Mucosa of stomach (tissue), 1 donor: ENCODE data around the gene CCDC88C.
"Not testable (repeated sequence)": the region's sequence is repeated elsewhere in the genome, so short reads cannot be mapped to it uniquely, and the experiment has no call there.

Experiments used
- H3K27me3 ChIP-seq: one replicate; pipeline ENCODE4 v1.7.0; 2013; ENCODE audit warnings: mild to moderate bottlenecking, low read length; ENCODE audit not compliant: control insufficient read depth, insufficient read depth
- H3K36me3 ChIP-seq: one replicate; pipeline ENCODE4 v1.7.0; 2013; ENCODE audit warnings: low read length; ENCODE audit not compliant: control insufficient read depth, insufficient read depth
- H3K4me1 ChIP-seq: one replicate; pipeline ENCODE4 v1.7.0; 2013; ENCODE audit warnings: mild to moderate bottlenecking, low read length; ENCODE audit not compliant: control insufficient read depth, insufficient read depth
- H3K4me3 ChIP-seq: one replicate; pipeline ENCODE4 v1.7.0; 2013; ENCODE audit warnings: low read length
- H3K9ac ChIP-seq: one replicate; pipeline ENCODE4 v1.7.0; 2013; ENCODE audit warnings: mild to moderate bottlenecking, low read length, moderate library complexity
- H3K9me3 ChIP-seq: one replicate; pipeline ENCODE4 v1.7.0; 2013; ENCODE audit warnings: mild to moderate bottlenecking, low read length, moderate library complexity; ENCODE audit not compliant: control insufficient read depth
- donor health status: Pancreatic carcinoma.

Gene CCDC88C

GRCh38 chr14:91429385-91429784, 11.8 kb upstream of the CCDC88C start:
- Histone ChIP-seq H3K4me1 (peaks cover 13% of the 10 kb centered on the region), H3K4me3 (no peak overlapping the region), H3K9me3 (no peaks in the 10 kb centered on the region), H3K36me3 (no peaks in the 10 kb centered on the region), H3K9ac (no peak overlapping the region), H3K27me3 (no peaks in the 10 kb centered on the region)

GRCh38 chr14:91428931-91429330, 11.3 kb upstream of the CCDC88C start:
- H3K9ac ChIP-seq, H3K36me3 ChIP-seq, H3K9me3 ChIP-seq, H3K4me3 ChIP-seq, H3K27me3 ChIP-seq: not testable (repeated sequence)
- peaks cover 17% of the 10 kb centered on the region for H3K4me1 ChIP-seq

- H3K9me3 ChIP-seq: not testable (repeated sequence)
Observed at GRCh38 chr14:91425531-91425944, 7.9 kb upstream of the CCDC88C start.

GRCh38 chr14:91424813-91425530, 7.4 kb upstream of the CCDC88C start:
- Histone ChIP-seq H3K27me3 (no peaks in the 10 kb centered on the region), H3K36me3 (no peaks in the 10 kb centered on the region), H3K9me3 (no peaks in the 10 kb centered on the region), H3K4me1 (peaks cover 18% of the 10 kb centered on the region), H3K4me3 (no peak overlapping the region), H3K9ac (peak overlapping the region; percentile 8)

More at GRCh38 chr14:91425531-91425944, 7.9 kb upstream of the CCDC88C start:
- H3K36me3 ChIP-seq, H3K4me3 ChIP-seq, H3K27me3 ChIP-seq, H3K9ac ChIP-seq: not testable (repeated sequence)
- H3K4me1 ChIP-seq: peaks cover 18% of the 10 kb centered on the region

- Histone ChIP-seq H3K9ac (no peak overlapping the region), H3K4me1 (peaks cover 26% of the 10 kb centered on the region), H3K36me3 (no peaks in the 10 kb centered on the region)
Observed at GRCh38 chr14:91420686-91421085, 3.1 kb upstream of the CCDC88C start.

GRCh38 chr14:91419451-91419850, 1.8 kb upstream of the CCDC88C start:
- Histone ChIP-seq H3K36me3 (no peaks in the 10 kb centered on the region), H3K4me1 (peaks cover 33% of the 10 kb centered on the region), H3K9me3 (no peaks in the 10 kb centered on the region), H3K4me3 (no peak overlapping the region), H3K27me3 (no peaks in the 10 kb centered on the region), H3K9ac (no peak overlapping the region)

More at GRCh38 chr14:91420686-91421085, 3.1 kb upstream of the CCDC88C start:
- no peak overlapping the region for H3K4me3 ChIP-seq
- H3K27me3 ChIP-seq: no peaks in the 10 kb centered on the region
- H3K9me3 ChIP-seq: no peaks in the 10 kb centered on the region

- Histone ChIP-seq H3K9ac (peak overlapping the region; percentile 51), H3K9me3 (no peaks in the 10 kb centered on the region)
Observed at GRCh38 chr14:91419044-91419397, 1.4 kb upstream of the CCDC88C start.

GRCh38 chr14:91418387-91419043, 895 bp upstream of the CCDC88C start:
- H3K36me3 ChIP-seq: no peaks in the 10 kb centered on the region
- peaks cover 36% of the 10 kb centered on the region for H3K4me1 ChIP-seq
- no peaks in the 10 kb centered on the region for H3K27me3 ChIP-seq
- no peaks in the 10 kb centered on the region for H3K9me3 ChIP-seq
- H3K9ac ChIP-seq: peak overlapping the region; percentile 51
- H3K4me3 ChIP-seq: peak overlapping the region; percentile 7

More at GRCh38 chr14:91419044-91419397, 1.4 kb upstream of the CCDC88C start:
- Histone ChIP-seq H3K4me1 (peaks cover 33% of the 10 kb centered on the region), H3K36me3 (no peaks in the 10 kb centered on the region), H3K27me3 (no peaks in the 10 kb centered on the region), H3K4me3 (peak overlapping the region; percentile 7)

- H3K27me3 ChIP-seq: no peaks in the 10 kb centered on the region
- H3K4me1 ChIP-seq: peaks cover 41% of the 10 kb centered on the region
- peak overlapping the region; percentile 7 for H3K4me3 ChIP-seq
- no peaks in the 10 kb centered on the region for H3K9me3 ChIP-seq
- peak overlapping the region; percentile 51 for H3K9ac ChIP-seq
- no peaks in the 10 kb centered on the region for H3K36me3 ChIP-seq
Observed at GRCh38 chr14:91417983-91418386, 365 bp upstream of the CCDC88C start.

GRCh38 chr14:91416744-91417119, 888 bp downstream of the CCDC88C start:
- H3K27me3 ChIP-seq: no peaks in the 10 kb centered on the region
- no peaks in the 10 kb centered on the region for H3K36me3 ChIP-seq
- H3K9ac ChIP-seq: peak overlapping the region; percentile 73
- no peaks in the 10 kb centered on the region for H3K9me3 ChIP-seq
- peak overlapping the region; percentile 20 for H3K4me3 ChIP-seq
- peaks cover 43% of the 10 kb centered on the region for H3K4me1 ChIP-seq

- Histone ChIP-seq H3K9ac (peak overlapping the region; percentile 73), H3K4me1 (peaks cover 43% of the 10 kb centered on the region), H3K27me3 (no peaks in the 10 kb centered on the region), H3K36me3 (no peaks in the 10 kb centered on the region), H3K9me3 (no peaks in the 10 kb centered on the region), H3K4me3 (peak overlapping the region; percentile 20)
Observed at GRCh38 chr14:91415794-91416743, 1.6 kb downstream of the CCDC88C start.

GRCh38 chr14:91414475-91414833, 3.2 kb downstream of the CCDC88C start:
- H3K4me1 ChIP-seq: peaks cover 43% of the 10 kb centered on the region
- H3K36me3 ChIP-seq: no peaks in the 10 kb centered on the region
- no peaks in the 10 kb centered on the region for H3K27me3 ChIP-seq
- no peak overlapping the region for H3K9ac ChIP-seq
- H3K9me3 ChIP-seq: no peaks in the 10 kb centered on the region
- no peak overlapping the region for H3K4me3 ChIP-seq
